GM18868 (cell line): ENCODE results near the gene SETBP1.
"Not testable (repeated sequence)": the region's sequence is repeated elsewhere in the genome, so short reads cannot be mapped to it uniquely, and the experiment has no call there.

Experiments used
- ATAC-seq: cut with Tn5 transposase; IDR thresholded peaks from one replicate; pipeline ENCODE4 v1.9.1; 2021; ENCODE audit warnings: mild to moderate bottlenecking, moderate library complexity; ENCODE audit not compliant: unreplicated experiment

Gene SETBP1

DNA sequence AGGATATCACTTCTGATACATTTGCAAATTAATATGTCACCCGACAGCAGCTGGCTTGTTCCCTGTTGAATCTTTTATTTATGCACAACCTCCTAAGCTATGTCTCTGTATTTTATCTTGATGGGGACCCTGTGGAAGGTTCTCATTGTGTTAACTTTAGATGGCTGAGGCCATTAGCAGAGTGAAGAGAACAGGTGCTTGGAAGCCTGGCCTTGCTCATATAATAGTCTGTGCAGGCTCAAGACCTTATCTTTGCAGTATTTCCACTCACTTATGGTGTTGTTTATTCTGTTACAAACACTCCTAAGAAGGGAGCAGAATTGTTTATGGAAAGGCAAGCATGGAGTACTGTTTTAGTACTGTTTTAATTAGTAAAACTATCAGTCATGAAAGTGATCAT is 107.6 kb downstream of the SETBP1 start:
- no peak for ATAC-seq

- no peak for ATAC-seq
These were observed 109.0 kb downstream of the SETBP1 start for GRCh38 chr18:44789710-44790109.

- ATAC-seq: no peak
These were observed 110.2 kb downstream of the SETBP1 start for GRCh38 chr18:44790860-44791259.

DNA sequence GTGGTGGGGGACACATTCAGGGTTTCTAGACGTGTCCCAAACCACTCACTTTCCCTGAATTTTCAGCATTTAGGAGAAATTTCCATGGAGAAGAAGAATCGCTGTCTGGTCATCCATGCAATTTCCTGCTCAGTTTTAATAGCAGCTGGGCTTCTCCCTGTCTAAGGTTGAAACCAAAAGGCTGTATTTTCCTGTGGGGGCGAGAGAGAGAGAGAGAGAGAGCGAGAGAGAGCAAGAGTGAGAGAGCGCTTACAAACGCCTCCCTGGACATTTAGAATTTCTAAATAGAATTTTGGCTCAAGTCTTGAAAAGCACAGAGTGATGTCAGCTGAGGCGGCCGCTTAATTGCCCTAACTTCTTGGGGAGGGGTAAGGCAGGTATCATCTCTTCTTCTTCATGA is 110.8 kb downstream of the SETBP1 start:
- ATAC-seq: no peak

DNA sequence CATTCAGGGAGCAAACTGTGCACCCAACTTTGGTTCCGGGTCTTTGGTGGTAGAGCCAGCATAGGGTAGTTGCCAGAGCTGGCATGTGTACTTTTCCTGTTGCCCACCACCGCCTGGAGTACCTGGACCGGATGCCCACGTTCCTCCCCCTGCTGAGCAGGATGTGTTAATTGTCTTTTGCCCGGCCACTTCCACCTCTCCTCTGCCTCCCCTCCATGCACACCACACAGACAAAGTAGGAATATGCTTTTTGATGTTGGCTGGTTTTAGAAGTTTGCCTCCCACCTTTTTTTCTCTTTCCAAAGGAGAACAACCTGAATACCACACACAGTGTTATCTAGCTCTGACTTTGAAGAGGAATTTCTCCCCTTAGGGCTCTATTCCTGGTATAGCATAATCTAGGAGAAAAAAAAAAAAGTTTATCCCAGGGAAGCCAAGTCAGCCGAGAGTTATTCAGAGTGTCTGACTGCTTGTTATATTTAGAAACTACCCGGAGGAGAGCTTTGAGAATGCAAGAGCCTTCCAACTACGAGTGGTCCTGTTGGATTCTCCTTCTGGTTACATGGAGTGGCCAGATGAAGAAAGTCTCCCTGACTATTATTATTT is 111.9 kb downstream of the SETBP1 start:
- no peak for ATAC-seq

DNA sequence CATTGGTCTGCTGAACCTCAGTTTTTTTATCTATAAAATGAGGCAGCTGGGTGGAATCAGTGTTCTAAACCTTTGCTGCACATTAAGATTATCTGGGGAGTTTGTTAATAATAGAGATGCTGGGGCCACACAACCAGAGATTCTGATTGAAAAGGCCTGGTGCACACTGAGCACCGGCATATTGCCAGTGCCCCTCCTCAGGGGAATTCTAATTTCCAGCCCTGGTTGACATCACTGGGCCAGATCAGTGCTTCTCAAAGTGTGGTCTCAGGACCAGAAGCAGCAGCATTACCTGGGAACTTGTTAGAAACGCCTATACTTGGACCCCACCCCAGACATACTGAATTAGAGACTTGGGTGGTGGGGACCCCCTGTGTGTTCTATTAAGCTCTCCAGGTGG is 112.5 kb downstream of the SETBP1 start:
- ATAC-seq: no peak

- ATAC-seq: no peak
These were observed 113.0 kb downstream of the SETBP1 start for GRCh38 chr18:44793685-44794084.

- no peak for ATAC-seq
These were observed 114.6 kb downstream of the SETBP1 start for GRCh38 chr18:44795241-44795640.

DNA sequence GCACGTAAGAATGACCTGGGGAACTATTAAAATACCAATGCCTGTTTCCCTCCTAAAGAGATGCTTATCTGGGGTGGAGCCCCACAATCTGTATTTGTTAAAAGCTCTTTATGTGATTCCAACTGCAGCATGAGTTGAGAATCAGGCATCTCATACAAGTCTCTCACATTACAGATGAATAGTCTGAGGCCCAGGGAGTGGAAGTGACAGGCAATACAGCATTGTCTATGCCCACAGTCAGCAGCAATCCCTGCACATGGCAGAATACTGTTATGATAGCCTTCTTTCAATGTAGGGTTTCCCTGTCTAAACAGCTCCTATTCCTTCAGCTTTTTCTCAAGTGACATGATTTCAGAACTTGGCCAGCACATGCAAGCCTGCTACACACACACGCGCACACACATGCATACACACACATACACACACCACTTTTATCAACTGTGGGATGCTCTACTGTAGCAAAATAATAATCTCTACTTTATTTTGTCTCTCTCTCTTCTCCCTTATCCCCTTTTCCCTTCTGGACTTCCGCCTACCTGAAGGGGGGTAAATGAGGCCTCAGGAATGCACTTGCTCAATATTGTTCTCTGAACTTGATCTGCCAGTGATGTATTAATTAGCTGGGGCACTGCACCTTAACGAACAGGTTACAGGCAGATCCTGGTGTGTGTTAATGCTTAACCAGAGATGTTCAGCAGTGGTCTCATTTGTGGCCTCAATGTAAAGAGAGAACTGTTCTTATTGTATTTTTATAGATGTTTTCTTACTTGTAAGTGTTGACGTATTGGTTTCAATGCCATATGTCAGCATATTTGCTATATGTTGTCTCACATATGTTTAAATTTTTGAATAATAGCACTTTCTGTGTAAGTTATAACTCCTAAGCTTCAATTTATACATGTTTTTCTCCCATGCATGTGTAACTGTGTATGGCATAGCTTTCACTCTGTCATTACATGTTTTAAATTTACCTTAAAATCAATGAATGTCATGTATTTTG is 116.0 kb downstream of the SETBP1 start:
- no peak for ATAC-seq

- no peak for ATAC-seq
These were observed 117.9 kb downstream of the SETBP1 start for GRCh38 chr18:44798433-44799048.

DNA sequence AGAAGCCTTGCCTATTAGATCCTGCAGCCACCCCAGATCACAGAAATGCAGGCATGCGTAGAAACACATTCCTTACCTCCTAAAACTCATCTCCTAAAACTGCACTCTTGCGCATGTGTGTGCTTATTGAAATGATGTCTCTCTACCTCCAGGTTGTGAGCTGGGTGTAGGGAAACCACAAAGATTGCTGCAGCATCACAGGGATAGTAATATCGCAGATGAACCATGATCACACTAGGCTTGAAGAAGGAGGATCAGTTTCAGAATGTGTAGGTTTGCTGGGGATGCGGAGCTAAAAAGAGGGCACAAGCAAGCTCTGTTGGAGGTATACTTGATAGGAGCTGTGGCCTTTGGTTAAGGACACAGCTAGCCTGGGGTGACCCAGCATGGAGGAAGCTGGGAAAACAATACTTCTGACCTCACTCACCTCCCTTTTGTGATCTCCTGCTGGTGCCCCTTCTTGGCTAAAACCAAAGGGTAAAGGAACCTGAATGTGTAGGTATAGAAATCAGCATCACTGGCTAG is 118.8 kb downstream of the SETBP1 start:
- peak; percentile 51 for ATAC-seq

GRCh38 chr18:44799907-44800421 is 119.3 kb downstream of the SETBP1 start:
- peak; percentile 28 for ATAC-seq

DNA sequence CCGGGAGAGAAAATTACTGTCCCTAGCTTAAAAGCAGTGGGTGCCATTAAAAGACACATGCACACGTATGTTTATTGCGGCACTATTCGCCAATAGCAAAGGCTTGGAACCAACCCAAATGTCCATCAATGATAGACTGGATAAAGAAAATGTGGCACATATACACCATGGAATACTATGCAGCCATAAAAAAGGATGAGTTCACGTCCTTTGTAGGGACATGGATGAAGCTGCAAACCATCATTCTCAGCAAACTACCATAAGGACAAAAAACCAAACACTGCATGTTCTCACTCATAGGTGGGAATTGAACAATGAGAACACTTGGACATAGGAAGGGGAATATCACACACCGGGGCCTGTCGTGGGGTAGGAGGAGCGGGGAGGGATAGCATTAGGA is 120.1 kb downstream of the SETBP1 start:
- not testable (repeated sequence) for ATAC-seq

- no peak for ATAC-seq
These were observed 121.1 kb downstream of the SETBP1 start for GRCh38 chr18:44801781-44802180.

- ATAC-seq: no peak
These were observed 121.8 kb downstream of the SETBP1 start for GRCh38 chr18:44802508-44802907.

DNA sequence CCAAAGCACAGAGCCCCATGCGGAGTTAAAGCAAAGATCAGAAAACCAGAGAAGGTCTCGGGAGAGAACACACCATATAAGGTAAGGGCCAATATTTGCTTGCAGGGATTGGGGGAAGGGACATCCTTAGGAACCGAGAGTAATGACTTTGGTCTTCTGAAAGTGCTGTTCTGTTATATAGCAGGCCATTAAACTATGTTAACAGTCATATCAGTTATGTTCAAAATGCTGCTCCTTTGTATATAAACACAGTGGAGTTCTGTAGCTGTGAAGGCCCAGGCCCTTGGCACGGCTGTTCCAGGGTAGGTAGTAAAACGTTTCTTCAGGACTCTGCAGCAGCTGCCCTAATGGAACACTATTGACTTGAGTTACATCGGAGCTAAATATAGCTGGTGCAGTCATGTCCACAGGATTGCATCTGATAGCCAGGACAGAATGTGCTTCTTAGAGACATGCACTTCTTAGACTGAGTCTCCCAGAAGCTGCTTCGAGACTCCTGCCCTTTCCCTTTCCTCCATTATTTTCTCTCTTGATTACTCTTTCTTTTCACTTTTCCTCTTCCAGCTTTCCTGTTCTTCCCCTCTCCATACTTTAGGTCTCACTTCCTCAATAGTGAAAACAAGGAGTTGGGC is 122.4 kb downstream of the SETBP1 start:
- no peak for ATAC-seq

DNA sequence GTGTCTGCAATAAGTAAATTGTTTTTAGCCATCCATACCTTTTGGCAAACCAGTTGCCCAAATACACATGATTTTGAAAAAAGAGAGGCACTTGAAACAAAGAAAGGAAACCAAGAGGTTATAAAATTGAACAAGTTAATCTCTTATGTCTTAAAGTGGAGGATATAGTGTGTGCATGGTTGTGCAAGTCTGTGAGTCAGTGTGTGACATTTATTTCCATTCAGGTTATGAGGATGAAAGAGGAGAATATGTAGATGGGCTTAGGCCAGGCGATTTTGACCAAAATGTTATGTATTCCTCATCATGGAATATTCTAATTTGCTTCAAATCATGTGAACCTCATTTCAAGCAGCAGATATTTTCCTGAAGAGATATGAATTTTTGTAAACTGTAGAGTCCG is 123.3 kb downstream of the SETBP1 start:
- no peak for ATAC-seq

- no peak for ATAC-seq
These were observed 124.5 kb downstream of the SETBP1 start for GRCh38 chr18:44805176-44805575.

- no peak for ATAC-seq
These were observed 125.0 kb downstream of the SETBP1 start for GRCh38 chr18:44805643-44806042.

DNA sequence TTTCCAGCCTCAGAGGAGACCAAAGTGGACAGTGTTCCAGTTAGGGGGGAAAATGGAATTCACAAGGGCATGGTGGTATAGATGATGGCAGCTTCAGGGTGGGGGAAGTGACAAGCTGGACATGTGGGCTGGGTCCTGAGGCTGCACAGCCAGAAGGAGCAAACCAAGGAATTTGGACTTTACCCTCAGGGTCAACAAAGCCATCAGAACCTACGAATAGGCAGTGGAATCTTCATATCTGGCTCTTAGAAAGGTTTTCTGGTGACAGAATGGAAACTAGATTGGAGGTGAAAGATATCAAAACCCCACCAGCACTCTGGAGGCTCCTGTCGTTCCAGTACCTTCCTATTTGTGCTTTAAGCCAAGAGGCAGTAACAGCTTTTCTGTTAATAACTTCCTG is 127.1 kb downstream of the SETBP1 start:
- ATAC-seq: no peak
